Neutrophil (primary cell): ENCODE measurements around the gene SLC13A3.

Experiments
- H3K27ac ChIP-seq: fragments of 200-600 bp; sonication (generic); 2 replicates; pipeline ENCODE4 v1.5.1; 2016; ENCODE audit warnings: mild to moderate bottlenecking, moderate library complexity
- H3K27me3 ChIP-seq: fragments of 200-600 bp; sonication (generic); 2 replicates; pipeline ENCODE4 v1.6.0; 2016; ENCODE audit warnings: mild to moderate bottlenecking
- H3K36me3 ChIP-seq: fragments of 200-600 bp; sonication (generic); 2 replicates; pipeline ENCODE4 v1.5.1; 2017
- H3K4me1 ChIP-seq, 2 experiments: fragments of 200-600 bp in 1 of 2; sonication (generic) in 1 of 2; 1 replicate in 1 of 2; 2 replicates in 1 of 2; pipeline versions ENCODE4 v1.5.1 to v1.6.1; 2013 to 2016; ENCODE audit warnings: low read depth in 1 of 2, low read length in 1 of 2, mild to moderate bottlenecking in 1 of 2, moderate library complexity in 1 of 2; ENCODE audit not compliant: control insufficient read depth in 1 of 2, insufficient read depth in 1 of 2
- H3K4me3 ChIP-seq, 2 experiments: fragments of 200-600 bp in 1 of 2; sonication (generic) in 1 of 2; 1 replicate in 1 of 2; 2 replicates in 1 of 2; pipeline ENCODE4 v1.5.1; 2013 to 2016; ENCODE audit warnings: low read depth in 1 of 2, low read length in 1 of 2, mild to moderate bottlenecking in 1 of 2, moderate library complexity in 1 of 2
- H3K9me3 ChIP-seq: fragments of 200-600 bp; sonication (generic); 2 replicates; pipeline ENCODE4 v1.5.1; 2016
- CTCF ChIP-seq: fragments of 200-600 bp; sonication (generic); IDR thresholded peaks from 2 replicates; pipeline ENCODE4 v1.5.1; 2016; ENCODE audit warnings: antibody characterized with exemption

Gene SLC13A3

GRCh38 chr20:46638134-46638897, 12.9 kb downstream of the SLC13A3 start:
- H3K36me3 ChIP-seq, result no peaks in the 10 kb centered on the region
- H3K4me1 ChIP-seq, result no peaks in the 10 kb centered on the region
- no peaks in the 10 kb centered on the region for H3K27me3 ChIP-seq
- TF ChIP-seq CTCF, result no peak
- no peaks in the 10 kb centered on the region for H3K9me3 ChIP-seq
- no peak overlapping the region for H3K4me3 ChIP-seq
- no peak overlapping the region for H3K27ac ChIP-seq

GRCh38 chr20:46637427-46638133, 13.7 kb downstream of the SLC13A3 start:
- Histone ChIP-seq H3K27me3 (no peaks in the 10 kb centered on the region), H3K4me3 (no peak overlapping the region), H3K4me1 (no peaks in the 10 kb centered on the region), H3K36me3 (no peaks in the 10 kb centered on the region), H3K9me3 (no peaks in the 10 kb centered on the region), H3K27ac (no peak overlapping the region)
- TF ChIP-seq CTCF, result no peak

- Histone ChIP-seq H3K36me3 (no peaks in the 10 kb centered on the region), H3K27me3 (no peaks in the 10 kb centered on the region), H3K27ac (no peak overlapping the region), H3K4me1 (no peaks in the 10 kb centered on the region), H3K9me3 (no peaks in the 10 kb centered on the region), H3K4me3 (no peak overlapping the region)
- TF ChIP-seq CTCF, result no peak
These were observed 14.2 kb downstream of the SLC13A3 start for GRCh38 chr20:46637020-46637419.

- no peak for TF ChIP-seq CTCF
- Histone ChIP-seq H3K4me3 (no peak overlapping the region), H3K4me1 (no peaks in the 10 kb centered on the region), H3K9me3 (no peaks in the 10 kb centered on the region), H3K27me3 (no peaks in the 10 kb centered on the region), H3K36me3 (no peaks in the 10 kb centered on the region), H3K27ac (no peak overlapping the region)
These were observed 14.7 kb downstream of the SLC13A3 start for GRCh38 chr20:46636514-46636913.

GRCh38 chr20:46635514-46636136, 15.6 kb downstream of the SLC13A3 start:
- no peak overlapping the region for H3K4me3 ChIP-seq
- no peaks in the 10 kb centered on the region for H3K9me3 ChIP-seq
- H3K27me3 ChIP-seq, result no peaks in the 10 kb centered on the region
- H3K27ac ChIP-seq, result no peak overlapping the region
- H3K4me1 ChIP-seq, result peaks cover 0 to 5% of the 10 kb centered on the region in 2 experiments
- no peak for TF ChIP-seq CTCF
- no peaks in the 10 kb centered on the region for H3K36me3 ChIP-seq
